PC-3 (cell line): Measurements from ENCODE around the gene WNT3. TPM values are rescaled to one million over a fixed set of nuclear protein-coding genes. Genes with fewer than 3 reads are reported as not detected.

Experiments used
- ATAC-seq: fragments of 200-7000 bp; cut with Tn5 transposase; 2 replicates; pipeline ENCODE4 v1.9.1; 2020; ENCODE audit warnings: mild to moderate bottlenecking, moderate library complexity
- BruUV-seq: library from RNA; stranded (reverse); fragments of 400-500 nt; replicated peaks from 2 replicates; lab custom pipeline; 2021; lab: Mats Ljungman, UMichigan
- CTCF ChIA-PET: fragments of 300-600 bp; sonication (Branson Sonifier 250); formaldehyde crosslinking; loops from one replicate; lab custom pipeline; 2022; ENCODE audit warnings: antibody characterized with exemption; lab: Charles Lee
- POLR2A ChIA-PET: fragments of 300-600 bp; sonication (Branson Sonifier 250); formaldehyde crosslinking; loops from one replicate; lab custom pipeline; 2022; ENCODE audit warnings: antibody characterized with exemption; ENCODE audit not compliant: unreplicated experiment; lab: Charles Lee
- DNase-seq: peaks from one replicate; pipeline ENCODE4 v3.0.0-alpha.2; 2015
- H2AFZ ChIP-seq: fragments of 300-600 bp; sonication (generic); 2 replicates; pipeline ENCODE4 v1.6.0; 2016; ENCODE audit warnings: antibody characterized with exemption, low read length
- H3F3A ChIP-seq: fragments of 300-600 bp; sonication (generic); one replicate; pipeline ENCODE4 v1.6.0; 2017; ENCODE audit warnings: antibody characterized with exemption, low read length, control low read depth, mild to moderate bottlenecking; ENCODE audit not compliant: unreplicated experiment
- H3K27ac ChIP-seq: fragments of 300-600 bp; sonication (generic); 2 replicates; pipeline ENCODE4 v1.5.1; 2016; ENCODE audit warnings: mild to moderate bottlenecking, low read length
- H3K27me3 ChIP-seq: fragments of 300-600 bp; sonication (generic); 2 replicates; pipeline ENCODE4 v1.6.1; 2016; ENCODE audit warnings: low read length, mixed read lengths
- H3K36me3 ChIP-seq: fragments of 300-600 bp; sonication (generic); 2 replicates; pipeline ENCODE4 v1.6.1; 2016; ENCODE audit warnings: low read depth, mixed run types, low read length, mixed read lengths
- H3K4me1 ChIP-seq: fragments of 300-600 bp; sonication (generic); 2 replicates; pipeline ENCODE4 v1.5.1; 2016; ENCODE audit warnings: low read length; ENCODE audit not compliant: insufficient read depth
- H3K4me2 ChIP-seq: fragments of 300-600 bp; sonication (generic); 2 replicates; pipeline ENCODE4 v1.6.0; 2016; ENCODE audit warnings: low read length
- H3K4me3 ChIP-seq: fragments of 300-600 bp; sonication (generic); 2 replicates; pipeline ENCODE4 v1.5.1; 2016; ENCODE audit warnings: mild to moderate bottlenecking, low read length, mixed read lengths
- H3K79me2 ChIP-seq: fragments of 300-600 bp; sonication (generic); 2 replicates; pipeline ENCODE4 v1.6.1; 2017; ENCODE audit warnings: low read length, mixed read lengths
- H3K9ac ChIP-seq: fragments of 300-600 bp; sonication (generic); 2 replicates; pipeline ENCODE4 v1.6.0; 2016; ENCODE audit warnings: mild to moderate bottlenecking, low read length
- H3K9me2 ChIP-seq: fragments of 300-600 bp; sonication (generic); replicated peaks from 2 replicates; pipeline ENCODE4 v1.6.1; 2016; ENCODE audit warnings: mixed run types, low read length, mixed read lengths
- H3K9me3 ChIP-seq: fragments of 300-600 bp; sonication (generic); 2 replicates; pipeline ENCODE4 v1.6.1; 2016; ENCODE audit warnings: low read length, mixed read lengths
- H4K20me1 ChIP-seq: fragments of 300-600 bp; sonication (generic); 2 replicates; pipeline ENCODE4 v1.6.1; 2016; ENCODE audit warnings: low read length, mixed read lengths
- CTCF ChIP-seq: fragments of 300-600 bp; sonication (generic); conservative IDR thresholded peaks from 2 replicates; pipeline ENCODE4 v1.5.1; 2017; ENCODE audit warnings: antibody characterized with exemption, low read depth, mild to moderate bottlenecking, low read length
- EZH2 ChIP-seq: fragments of 300-600 bp; sonication (generic); IDR thresholded peaks from one replicate; pipeline ENCODE4 v1.6.1; 2017; ENCODE audit warnings: antibody characterized with exemption, mild to moderate bottlenecking, low read length; ENCODE audit not compliant: unreplicated experiment
- EZH2phosphoT487 ChIP-seq: fragments of 300-600 bp; sonication (generic); IDR thresholded peaks from 2 replicates; pipeline ENCODE4 v1.6.1; 2018; ENCODE audit warnings: mild to moderate bottlenecking, antibody characterized with exemption, low read length, borderline replicate concordance
- intact Hi-C: fragments of 100-400 bp; cut with micrococcal nuclease; formaldehyde crosslinking; loops from 2 replicates; pipeline ENCODE4 v1.9.0; 2023
- total RNA-seq: library from RNA; depleted of rRNA; stranded (reverse); fragments of >200 nt; gene quantifications from 2 replicates; pipeline ENCODE4 v1.2.3, GENCODE V29; 2014

The WNT3 gene
- total RNA-seq, 1 experiment from 2014 or later = 4.9 TPM

GRCh38 chr17:46834846-46835245, 16.4 kb upstream of the WNT3 start:
- ChIA-PET CTCF (no interaction called here), POLR2A (no interaction called here)
- no peak overlapping the region for H3K4me3 ChIP-seq
- peaks cover 9% of the 10 kb centered on the region; the same call in 1 of the 2 replicates for H3K4me1 ChIP-seq
- H3K9me3 ChIP-seq = no peaks in the 10 kb centered on the region
- H3K27me3 ChIP-seq = no peaks in the 10 kb centered on the region
- no peak overlapping the region for H2AFZ ChIP-seq
- no TSS peak for BruUV-seq
- no peaks in the 10 kb centered on the region for H3K79me2 ChIP-seq
- no peak overlapping the region for H3K4me2 ChIP-seq
- no peaks in the 10 kb centered on the region for H3K36me3 ChIP-seq
- H3K9ac ChIP-seq = no peak overlapping the region
- no peaks in the 10 kb centered on the region for H4K20me1 ChIP-seq
- DNase-seq (no peak), ATAC-seq (no peak)
- no peak for TF ChIP-seq EZH2phosphoT487
- no peak for TF ChIP-seq CTCF
- no peak for TF ChIP-seq EZH2
- H3F3A ChIP-seq = no peaks in the 10 kb centered on the region
- no peaks in the 10 kb centered on the region for H3K9me2 ChIP-seq
- intact Hi-C loops = no loop called here
- no peak overlapping the region for H3K27ac ChIP-seq

DNA sequence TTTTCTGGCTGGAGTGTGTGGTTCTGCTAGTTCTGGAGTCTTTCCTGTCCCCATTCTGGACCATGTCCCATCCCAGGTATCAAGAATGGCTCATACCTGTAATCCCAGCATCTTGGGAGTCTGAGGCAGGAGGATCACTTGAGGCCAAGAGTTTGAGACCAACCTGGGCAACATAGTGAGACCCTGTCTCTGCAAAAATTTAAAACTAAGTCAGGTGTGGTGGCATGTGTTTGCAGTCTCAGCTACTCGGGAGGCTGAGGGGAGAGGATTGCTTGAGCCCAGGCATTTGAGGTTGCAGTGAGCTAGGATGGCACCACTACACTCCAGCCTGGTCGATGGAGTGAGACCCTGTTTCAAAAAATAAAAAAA, 15.3 kb upstream of the WNT3 start:
- BruUV-seq = no TSS peak
- CTCF ChIA-PET = interaction anchor here (0.6 to 1.0 kb wide), 2 partner anchors 8 to 11 kb away, joined by 3 to 5 read pairs; no protein-coding TSS in a partner anchor
- no peaks in the 10 kb centered on the region for H3K9me3 ChIP-seq
- no peak overlapping the region for H3K9ac ChIP-seq
- no peaks in the 10 kb centered on the region for H3K27me3 ChIP-seq
- intact Hi-C loops = no loop called here
- H4K20me1 ChIP-seq = no peaks in the 10 kb centered on the region
- H3K9me2 ChIP-seq = no peaks in the 10 kb centered on the region
- H3K79me2 ChIP-seq = no peaks in the 10 kb centered on the region
- no peak for TF ChIP-seq EZH2phosphoT487
- TF ChIP-seq CTCF = no peak
- no peak for TF ChIP-seq EZH2
- ATAC-seq (no peak), DNase-seq (no peak)
- 0 out of 2 replicates have a peak overlapping the region, but pooled peaks have one; percentile 18 for H2AFZ ChIP-seq
- H3K4me2 ChIP-seq = no peak overlapping the region
- no peaks in the 10 kb centered on the region for H3K36me3 ChIP-seq
- peaks cover 9% of the 10 kb centered on the region; the same call in 1 of the 2 replicates for H3K4me1 ChIP-seq
- no peaks in the 10 kb centered on the region for H3F3A ChIP-seq
- no peak overlapping the region for H3K27ac ChIP-seq
- no peak overlapping the region for H3K4me3 ChIP-seq
- POLR2A ChIA-PET = interaction anchor here (0.6 to 0.7 kb wide), 2 partner anchors 21 to 75 kb away, joined by 3 to 4 read pairs; no protein-coding TSS in a partner anchor
